Measurements from ENCODE around the gene RELCH.

RELCH gene

GRCh38 chr18:62338446-62339105 is 151.5 kb downstream of the RELCH start:
- H3K4me3 ChIP-seq (ENCODE audit: low read depth, low read length): no peak overlapping the region

DNA sequence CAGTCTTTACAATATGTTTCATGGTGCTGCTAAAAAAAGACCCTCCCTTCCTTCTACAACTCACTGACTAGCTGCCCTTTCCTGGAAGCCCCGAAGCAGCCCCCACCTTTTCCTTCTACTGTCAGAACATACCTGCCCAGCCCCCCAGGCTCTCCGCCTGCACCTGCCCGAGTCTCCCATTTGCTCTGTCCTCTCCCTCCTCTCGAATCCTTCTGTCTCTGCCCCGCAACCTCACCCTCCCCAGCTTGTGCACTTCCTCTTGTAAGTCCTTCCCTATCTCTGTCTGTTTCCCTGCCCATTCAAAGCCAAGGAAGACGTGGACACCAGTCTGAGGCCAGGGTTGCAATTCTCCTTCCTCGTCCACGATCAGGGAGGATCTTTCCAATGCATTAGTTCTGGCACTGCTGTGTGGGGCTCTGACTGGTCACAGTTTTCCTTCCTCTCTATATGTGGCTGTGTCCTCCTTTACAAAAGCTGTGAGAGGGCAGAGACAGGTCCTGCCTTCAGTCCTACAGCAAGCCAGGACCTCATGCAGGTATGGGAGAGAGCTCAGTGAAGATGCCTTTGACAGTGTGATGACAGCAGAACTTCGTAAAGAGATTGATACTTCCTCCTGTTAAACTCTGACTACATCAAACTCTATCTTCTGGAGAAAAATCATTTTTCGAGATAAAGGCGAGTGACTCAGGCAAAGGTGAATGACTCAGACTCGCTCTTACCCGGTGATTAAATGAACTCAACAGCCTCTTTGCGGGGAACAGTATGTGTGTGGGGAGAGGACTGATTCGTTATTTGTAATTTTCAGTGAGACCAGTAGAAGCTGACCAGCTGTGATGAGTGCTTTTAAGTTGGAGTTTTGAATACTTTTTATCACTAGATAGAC is 152.3 kb downstream of the RELCH start:
- no peak overlapping the region for H3K4me3 ChIP-seq (ENCODE audit: low read depth, low read length)

- H3K4me3 ChIP-seq (ENCODE audit: low read depth, low read length): no peak overlapping the region
These were observed 153.9 kb downstream of the RELCH start for GRCh38 chr18:62340996-62341395.

- H3K4me3 ChIP-seq (ENCODE audit: low read depth, low read length): no peak overlapping the region
These were observed 154.4 kb downstream of the RELCH start for GRCh38 chr18:62341473-62341872.

DNA sequence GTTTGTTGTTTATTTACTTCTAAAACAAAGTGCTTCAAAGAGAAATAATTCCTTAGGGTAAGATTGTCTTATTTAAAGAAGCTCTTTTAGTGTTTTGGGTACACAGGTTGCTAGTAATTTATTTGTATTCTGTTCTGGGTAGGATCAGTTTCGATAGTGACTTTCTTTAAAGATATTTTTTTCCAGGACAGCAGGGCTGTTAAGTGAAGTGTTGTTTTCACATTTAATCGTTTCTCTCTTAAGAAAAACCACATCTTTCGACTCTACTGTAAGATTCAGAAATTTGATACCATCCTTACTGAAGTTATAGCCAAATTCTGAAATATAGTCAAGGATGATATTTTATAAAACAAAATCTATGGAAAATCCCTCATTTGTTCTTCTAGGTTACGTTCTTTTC is 155.8 kb downstream of the RELCH start:
- no peak overlapping the region for H3K4me3 ChIP-seq (ENCODE audit: low read depth, low read length)

- no peak overlapping the region for H3K4me3 ChIP-seq (ENCODE audit: low read depth, low read length)
These were observed 156.3 kb downstream of the RELCH start for GRCh38 chr18:62343316-62343715.

- no peak overlapping the region for H3K4me3 ChIP-seq (ENCODE audit: low read depth, low read length)
These were observed 158.9 kb downstream of the RELCH start for GRCh38 chr18:62345909-62346308.

GRCh38 chr18:62346333-62347088 is 159.5 kb downstream of the RELCH start:
- no peak overlapping the region for H3K4me3 ChIP-seq (ENCODE audit: low read depth, low read length)

- no peak overlapping the region for H3K4me3 ChIP-seq (ENCODE audit: low read depth, low read length)
These were observed 160.0 kb downstream of the RELCH start for GRCh38 chr18:62347089-62347506.

GRCh38 chr18:62348474-62348873 is 161.4 kb downstream of the RELCH start:
- H3K4me3 ChIP-seq (ENCODE audit: low read depth, low read length): no peak overlapping the region

- no peak overlapping the region for H3K4me3 ChIP-seq (ENCODE audit: low read depth, low read length)
These were observed 166.1 kb downstream of the RELCH start for GRCh38 chr18:62353170-62353569.

- H3K4me3 ChIP-seq (ENCODE audit: low read depth, low read length): no peak overlapping the region
These were observed 167.1 kb downstream of the RELCH start for GRCh38 chr18:62354151-62354550.

GRCh38 chr18:62357079-62357719 is 170.1 kb downstream of the RELCH start:
- H3K4me3 ChIP-seq (ENCODE audit: low read depth, low read length): no peak overlapping the region

Data from iPS-11a (cell line).